ENCODE measurements around the gene SSB. TPM values are rescaled to one million over a fixed set of nuclear protein-coding genes. Genes with fewer than 3 reads are reported as not detected.

SSB gene
- polyA plus RNA-seq, 1 donor from 2014 or later = 214 TPM

DNA sequence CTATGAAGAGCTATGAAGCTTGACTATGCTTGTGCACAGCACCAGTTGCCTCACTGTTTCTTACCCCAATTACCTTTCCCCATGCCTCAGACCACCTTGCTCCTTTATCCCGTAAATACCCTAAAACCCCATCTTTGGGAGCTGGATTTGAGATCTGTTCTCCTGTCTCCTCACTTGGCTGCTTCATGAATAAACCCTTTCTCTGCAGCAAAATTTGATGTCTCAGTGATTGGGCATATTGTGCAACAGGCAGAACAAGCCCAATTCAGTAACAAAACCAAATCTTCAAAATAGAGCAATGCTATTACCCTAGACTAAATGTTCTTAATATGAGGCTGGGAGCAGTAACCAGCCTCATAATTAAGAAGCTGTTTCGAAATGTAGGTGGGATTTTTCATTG, 3.5 kb upstream of the SSB start:
- Histone ChIP-seq H3K9me3 (ENCODE audit: low read length) (no peaks in the 10 kb centered on the region), H3K79me2 (replicated peaks; ENCODE audit: insufficient read depth, low read length) (no peaks in the 10 kb centered on the region)

DNA sequence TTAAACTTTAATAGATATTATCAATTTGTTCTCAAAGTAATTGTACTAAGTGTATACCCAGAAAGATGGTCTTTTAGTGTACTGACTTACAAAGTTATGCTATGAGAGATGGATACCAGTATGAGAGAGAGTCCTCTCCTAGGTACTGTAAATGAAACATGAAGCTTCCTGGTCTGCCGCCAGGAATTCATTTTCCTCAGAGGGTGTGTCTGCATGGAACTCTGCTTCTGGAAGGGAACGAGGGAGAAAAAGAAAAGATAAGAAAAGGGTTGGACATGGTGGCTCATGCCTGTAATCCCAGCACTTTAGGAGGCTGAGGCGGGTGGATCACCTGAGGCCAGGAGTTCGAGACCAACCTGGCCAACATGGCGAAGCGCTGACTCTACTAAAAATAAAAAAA, 2.2 kb upstream of the SSB start:
- peaks cover 11% of the 10 kb centered on the region for H3K79me2 ChIP-seq (replicated peaks; ENCODE audit: insufficient read depth, low read length)
- TF ChIP-seq TAF1 (IDR thresholded peaks at IDR 0.05; ENCODE audit: low read depth) (no peak), POLR2AphosphoS5 (IDR thresholded peaks at IDR 0.05) (no peak), EZH2 (IDR thresholded peaks at IDR 0.05; ENCODE audit: borderline replicate concordance, insufficient read depth, low read length, poor library complexity, severe bottlenecking) (no peak), SMC3 (conservative IDR thresholded peaks at IDR 0.05; ENCODE audit: poor library complexity) (no peak), MXI1 (conservative IDR thresholded peaks at IDR 0.05; ENCODE audit: poor library complexity, severe bottlenecking) (no peak), EP300 (conservative IDR thresholded peaks at IDR 0.05; ENCODE audit: poor library complexity, severe bottlenecking) (no peak), RAD21 (conservative IDR thresholded peaks at IDR 0.05) (no peak)
- TF ChIP-seq, protein P1, sequence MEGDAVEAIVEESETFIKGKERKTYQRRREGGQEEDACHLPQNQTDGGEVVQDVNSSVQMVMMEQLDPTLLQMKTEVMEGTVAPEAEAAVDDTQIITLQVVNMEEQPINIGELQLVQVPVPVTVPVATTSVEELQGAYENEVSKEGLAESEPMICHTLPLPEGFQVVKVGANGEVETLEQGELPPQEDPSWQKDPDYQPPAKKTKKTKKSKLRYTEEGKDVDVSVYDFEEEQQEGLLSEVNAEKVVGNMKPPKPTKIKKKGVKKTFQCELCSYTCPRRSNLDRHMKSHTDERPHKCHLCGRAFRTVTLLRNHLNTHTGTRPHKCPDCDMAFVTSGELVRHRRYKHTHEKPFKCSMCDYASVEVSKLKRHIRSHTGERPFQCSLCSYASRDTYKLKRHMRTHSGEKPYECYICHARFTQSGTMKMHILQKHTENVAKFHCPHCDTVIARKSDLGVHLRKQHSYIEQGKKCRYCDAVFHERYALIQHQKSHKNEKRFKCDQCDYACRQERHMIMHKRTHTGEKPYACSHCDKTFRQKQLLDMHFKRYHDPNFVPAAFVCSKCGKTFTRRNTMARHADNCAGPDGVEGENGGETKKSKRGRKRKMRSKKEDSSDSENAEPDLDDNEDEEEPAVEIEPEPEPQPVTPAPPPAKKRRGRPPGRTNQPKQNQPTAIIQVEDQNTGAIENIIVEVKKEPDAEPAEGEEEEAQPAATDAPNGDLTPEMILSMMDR (IDR thresholded peaks at IDR 0.05; ENCODE audit: poor library complexity, severe bottlenecking) = no peak
- TF ChIP-seq, protein P2, sequence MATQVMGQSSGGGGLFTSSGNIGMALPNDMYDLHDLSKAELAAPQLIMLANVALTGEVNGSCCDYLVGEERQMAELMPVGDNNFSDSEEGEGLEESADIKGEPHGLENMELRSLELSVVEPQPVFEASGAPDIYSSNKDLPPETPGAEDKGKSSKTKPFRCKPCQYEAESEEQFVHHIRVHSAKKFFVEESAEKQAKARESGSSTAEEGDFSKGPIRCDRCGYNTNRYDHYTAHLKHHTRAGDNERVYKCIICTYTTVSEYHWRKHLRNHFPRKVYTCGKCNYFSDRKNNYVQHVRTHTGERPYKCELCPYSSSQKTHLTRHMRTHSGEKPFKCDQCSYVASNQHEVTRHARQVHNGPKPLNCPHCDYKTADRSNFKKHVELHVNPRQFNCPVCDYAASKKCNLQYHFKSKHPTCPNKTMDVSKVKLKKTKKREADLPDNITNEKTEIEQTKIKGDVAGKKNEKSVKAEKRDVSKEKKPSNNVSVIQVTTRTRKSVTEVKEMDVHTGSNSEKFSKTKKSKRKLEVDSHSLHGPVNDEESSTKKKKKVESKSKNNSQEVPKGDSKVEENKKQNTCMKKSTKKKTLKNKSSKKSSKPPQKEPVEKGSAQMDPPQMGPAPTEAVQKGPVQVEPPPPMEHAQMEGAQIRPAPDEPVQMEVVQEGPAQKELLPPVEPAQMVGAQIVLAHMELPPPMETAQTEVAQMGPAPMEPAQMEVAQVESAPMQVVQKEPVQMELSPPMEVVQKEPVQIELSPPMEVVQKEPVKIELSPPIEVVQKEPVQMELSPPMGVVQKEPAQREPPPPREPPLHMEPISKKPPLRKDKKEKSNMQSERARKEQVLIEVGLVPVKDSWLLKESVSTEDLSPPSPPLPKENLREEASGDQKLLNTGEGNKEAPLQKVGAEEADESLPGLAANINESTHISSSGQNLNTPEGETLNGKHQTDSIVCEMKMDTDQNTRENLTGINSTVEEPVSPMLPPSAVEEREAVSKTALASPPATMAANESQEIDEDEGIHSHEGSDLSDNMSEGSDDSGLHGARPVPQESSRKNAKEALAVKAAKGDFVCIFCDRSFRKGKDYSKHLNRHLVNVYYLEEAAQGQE (IDR thresholded peaks at IDR 0.05; ENCODE audit: borderline replicate concordance) = no peak
- H4K20me1 ChIP-seq (ENCODE audit: insufficient read depth) = no peaks in the 10 kb centered on the region
- no peaks in the 10 kb centered on the region for H3K27me3 ChIP-seq (ENCODE audit: insufficient read depth, low read depth, low read length)
- no peaks in the 10 kb centered on the region for H3K36me3 ChIP-seq (ENCODE audit: insufficient read depth, low read length)
- no peak overlapping the region for H3K9ac ChIP-seq (ENCODE audit: low read length)
- no peaks in the 10 kb centered on the region for H3F3A ChIP-seq (ENCODE audit: insufficient read depth, low read length, poor library complexity, severe bottlenecking)
- no peak overlapping the region for H3K27ac ChIP-seq (ENCODE audit: low read length)
- no peaks in the 10 kb centered on the region for H3K9me3 ChIP-seq (ENCODE audit: low read length)
- H2AFZ ChIP-seq (ENCODE audit: low read depth, low read length) = no peak overlapping the region
- no peak overlapping the region for H3K4me3 ChIP-seq (ENCODE audit: low read length)
- H3K9me2 ChIP-seq (ENCODE audit: insufficient read depth, low read length) = no peaks in the 10 kb centered on the region
- H3K4me2 ChIP-seq (ENCODE audit: low read length) = no peak overlapping the region

More for the DNA sequence above, 3.5 kb upstream of the SSB start:
- Histone ChIP-seq H3K27ac (ENCODE audit: low read length) (no peak overlapping the region), H3K4me3 (ENCODE audit: low read length) (no peak overlapping the region), H3K9me2 (ENCODE audit: insufficient read depth, low read length) (no peaks in the 10 kb centered on the region), H3F3A (ENCODE audit: insufficient read depth, low read length, poor library complexity, severe bottlenecking) (no peaks in the 10 kb centered on the region), H3K27me3 (ENCODE audit: insufficient read depth, low read depth, low read length) (no peaks in the 10 kb centered on the region), H3K4me2 (ENCODE audit: low read length) (no peak overlapping the region), H4K20me1 (ENCODE audit: insufficient read depth) (no peaks in the 10 kb centered on the region), H2AFZ (ENCODE audit: low read depth, low read length) (no peak overlapping the region), H3K36me3 (ENCODE audit: insufficient read depth, low read length) (no peaks in the 10 kb centered on the region), H3K9ac (ENCODE audit: low read length) (no peak overlapping the region)
- TF ChIP-seq POLR2AphosphoS5 (IDR thresholded peaks at IDR 0.05) (no peak), TAF1 (IDR thresholded peaks at IDR 0.05; ENCODE audit: low read depth) (no peak), EP300 (conservative IDR thresholded peaks at IDR 0.05; ENCODE audit: poor library complexity, severe bottlenecking) (no peak), SMC3 (conservative IDR thresholded peaks at IDR 0.05; ENCODE audit: poor library complexity) (no peak), EZH2 (IDR thresholded peaks at IDR 0.05; ENCODE audit: borderline replicate concordance, insufficient read depth, low read length, poor library complexity, severe bottlenecking) (no peak), MXI1 (conservative IDR thresholded peaks at IDR 0.05; ENCODE audit: poor library complexity, severe bottlenecking) (no peak), RAD21 (conservative IDR thresholded peaks at IDR 0.05) (no peak)
- TF ChIP-seq, protein P1 (IDR thresholded peaks at IDR 0.05; ENCODE audit: poor library complexity, severe bottlenecking) = no peak
- TF ChIP-seq, protein P2 (IDR thresholded peaks at IDR 0.05; ENCODE audit: borderline replicate concordance) = no peak

Measured in neural cell (in vitro differentiated cells).